HCT116 (cell line): ENCODE results near the gene TEX54. TPM values are rescaled to one million over a fixed set of nuclear protein-coding genes. Genes with fewer than 3 reads are reported as not detected.

Experiments
- ATAC-seq: fragments of 200-7000 bp; cut with Tn5 transposase; 2 replicates; pipeline ENCODE4 v1.9.1; 2020; ENCODE audit warnings: mild to moderate bottlenecking, moderate library complexity
- BruUV-seq: library from RNA; stranded (reverse); fragments of 400-500 nt; replicated peaks from 2 replicates; lab custom pipeline; 2021; lab: Mats Ljungman, UMichigan
- CTCF ChIA-PET: fragments of 300-600 bp; sonication (Branson Sonifier 250); formaldehyde crosslinking; loops from one replicate; lab custom pipeline; 2021; ENCODE audit warnings: antibody characterized with exemption; lab: Charles Lee
- POLR2A ChIA-PET: fragments of 300-600, 350-600 bp; sonication (Branson Sonifier 250); formaldehyde crosslinking; loops from one replicate; lab custom pipeline; 2021; ENCODE audit warnings: antibody characterized with exemption; lab: Charles Lee
- RAD21 ChIA-PET, 2 experiments: fragments of 300-600 bp; sonication (Branson Sonifier 250); formaldehyde crosslinking; loops; one replicate each; lab custom pipeline; 2023; ENCODE audit warnings: low total read pairs in 2 of 2; ENCODE audit not compliant: uncharacterized antibody in 2 of 2, unreplicated experiment in 2 of 2, low non-redundant PET in 1 of 2; lab: Charles Lee
- DNase-seq: peaks from one replicate; pipeline ENCODE4 v3.0.0-alpha.2; 2010; ENCODE audit warnings: low read depth, low spot score
- H2AFZ ChIP-seq: fragments of 200-600 bp; shearing (Covaris generic), sonication (generic); 2 replicates; pipeline ENCODE4 v1.6.1; 2017; ENCODE audit warnings: low read depth, mixed run types, mixed read lengths, antibody characterized with exemption, low read length; ENCODE audit not compliant: poor library complexity, severe bottlenecking
- H3K27ac ChIP-seq: 2 replicates; pipeline ENCODE4 v1.5.1; 2012; ENCODE audit warnings: low read depth, low read length
- H3K27me3 ChIP-seq: fragments of 200-600 bp; sonication (generic); 2 replicates; pipeline ENCODE4 v1.6.1; 2016; ENCODE audit warnings: mixed run types, low read length, mixed read lengths; ENCODE audit not compliant: insufficient read depth
- H3K36me3 ChIP-seq, 2 experiments: fragments of 200-500 bp in 1 of 2; fragments of 200-600 bp in 1 of 2; sonication (Bioruptor generic) in 1 of 2; sonication (generic) in 1 of 2; 2 replicates each; pipeline versions ENCODE4 v1.5.1 to v1.6.1; 2014 to 2016; ENCODE audit warnings: low read length in 2 of 2, inconsistent platforms in 1 of 2, mixed read lengths in 1 of 2, mixed run types in 1 of 2; ENCODE audit not compliant: insufficient read depth in 2 of 2, control insufficient read depth in 1 of 2
- H3K4me1 ChIP-seq, 2 experiments: fragments of 200-600 bp in 1 of 2; sonication (generic) in 1 of 2; 2 replicates each; pipeline versions ENCODE4 v1.5.1 to v1.6.1; 2012 to 2017; ENCODE audit warnings: low read length in 2 of 2, inconsistent platforms in 1 of 2, mild to moderate bottlenecking in 1 of 2, mixed read lengths in 1 of 2, mixed run types in 1 of 2, moderate library complexity in 1 of 2; ENCODE audit not compliant: insufficient read depth in 2 of 2, control insufficient read depth in 1 of 2
- H3K4me2 ChIP-seq: fragments of 200-600 bp; sonication (generic); 2 replicates; pipeline ENCODE4 v1.6.1; 2017; ENCODE audit warnings: mixed run types, low read length, mixed read lengths
- H3K4me3 ChIP-seq, 2 experiments: fragments of 200-600 bp in 1 of 2; sonication (generic) in 1 of 2; replicated peaks in 1 of 2; 2 replicates each; pipeline ENCODE4 v1.5.1; 2011 to 2016; ENCODE audit warnings: low read length in 2 of 2, control low read depth in 1 of 2, low read depth in 1 of 2, mild to moderate bottlenecking in 1 of 2, mixed read lengths in 1 of 2, mixed run types in 1 of 2
- H3K79me2 ChIP-seq: fragments of 200-600 bp; sonication (generic); 2 replicates; pipeline ENCODE4 v1.6.1; 2017; ENCODE audit warnings: mild to moderate bottlenecking, mixed run types, low read length, moderate library complexity, mixed read lengths; ENCODE audit not compliant: insufficient read depth
- H3K9ac ChIP-seq: fragments of 200-600 bp; sonication (generic); 2 replicates; pipeline ENCODE4 v1.6.1; 2016; ENCODE audit warnings: low read length, mixed read lengths
- H3K9me2 ChIP-seq: fragments of 200-600 bp; sonication (generic), shearing (Covaris generic); 2 replicates; pipeline ENCODE4 v1.6.1; 2017; ENCODE audit warnings: mixed run types, mild to moderate bottlenecking, moderate library complexity; ENCODE audit not compliant: insufficient read depth
- H3K9me3 ChIP-seq, 2 experiments: fragments of 200-500 bp in 1 of 2; fragments of 200-600 bp in 1 of 2; sonication (Bioruptor generic) in 1 of 2; sonication (generic) in 1 of 2; 2 replicates each; pipeline ENCODE4 v1.6.1; 2014 to 2017; ENCODE audit warnings: low read length in 2 of 2, mixed read lengths in 2 of 2, inconsistent platforms in 1 of 2, low read depth in 1 of 2, mild to moderate bottlenecking in 1 of 2, mixed run types in 1 of 2, moderate library complexity in 1 of 2; ENCODE audit not compliant: control insufficient read depth in 1 of 2, insufficient read depth in 1 of 2
- H4K20me1 ChIP-seq: fragments of 200-600 bp; sonication (generic), shearing (Covaris generic); 2 replicates; pipeline ENCODE4 v1.6.1; 2017; ENCODE audit warnings: mixed run types, mild to moderate bottlenecking, moderate library complexity; ENCODE audit not compliant: insufficient read depth
- ATF3 ChIP-seq: IDR thresholded peaks from 2 replicates; pipeline ENCODE4 v1.6.1; 2012
- CBX3 ChIP-seq: IDR thresholded peaks from 2 replicates; pipeline ENCODE4 v1.6.1; 2012; ENCODE audit warnings: low read depth
- CEBPB ChIP-seq: IDR thresholded peaks from 2 replicates; pipeline ENCODE4 v1.6.1; 2012; ENCODE audit warnings: low read depth
- CTCF ChIP-seq, 3 experiments: fragments of 200-600 bp in 1 of 3; sonication (generic) in 1 of 3; IDR thresholded peaks in 2 of 3; conservative IDR thresholded peaks in 1 of 3; 2 replicates each; pipeline ENCODE4 v1.5.1; 2012 to 2017; ENCODE audit warnings: low read depth in 2 of 3, low read length in 2 of 3, antibody characterized with exemption in 1 of 3, borderline replicate concordance in 1 of 3, control low read depth in 1 of 3, mild to moderate bottlenecking in 1 of 3, mixed read lengths in 1 of 3, mixed run types in 1 of 3, moderate library complexity in 1 of 3; ENCODE audit not compliant: insufficient read depth in 1 of 3
- EGR1 ChIP-seq: IDR thresholded peaks from 2 replicates; pipeline ENCODE4 v1.6.1; 2012; ENCODE audit warnings: low read depth
- ELF1 ChIP-seq: IDR thresholded peaks from 2 replicates; pipeline ENCODE4 v1.6.1; 2012; ENCODE audit warnings: low read depth, borderline replicate concordance
- FOSL1 ChIP-seq: IDR thresholded peaks from 2 replicates; pipeline ENCODE4 v1.6.1; 2012; ENCODE audit warnings: low read depth
- JUND ChIP-seq: IDR thresholded peaks from 2 replicates; pipeline ENCODE4 v1.6.1; 2012
- MAX ChIP-seq: IDR thresholded peaks from 2 replicates; pipeline ENCODE4 v1.6.1; 2012
- POLR2AphosphoS5 ChIP-seq: IDR thresholded peaks from 2 replicates; pipeline ENCODE4 v1.6.1; 2011; ENCODE audit warnings: mild to moderate bottlenecking, low read depth, low read length, moderate library complexity
- REST ChIP-seq: IDR thresholded peaks from 2 replicates; pipeline ENCODE4 v1.6.1; 2012; ENCODE audit warnings: low read depth
- SRF ChIP-seq: IDR thresholded peaks from 2 replicates; pipeline ENCODE4 v1.6.1; 2012; ENCODE audit warnings: low read depth
- TCF7L2 ChIP-seq: IDR thresholded peaks from 2 replicates; pipeline ENCODE4 v1.7.0; 2011; ENCODE audit warnings: borderline replicate concordance, inconsistent platforms; ENCODE audit not compliant: insufficient read depth, insufficient read length; ENCODE audit errors: extremely low read depth
- YY1 ChIP-seq: IDR thresholded peaks from 2 replicates; pipeline ENCODE4 v1.6.1; 2011; ENCODE audit warnings: low read length, low read depth, moderate library complexity, mild to moderate bottlenecking; ENCODE audit not compliant: insufficient replicate concordance; ENCODE audit errors: extremely low read depth
- intact Hi-C: fragments of 100-400 bp; cut with micrococcal nuclease; formaldehyde crosslinking; loops from 2 replicates; pipeline ENCODE4 v1.10.0; 2022
- total RNA-seq: library from RNA; stranded (reverse); gene quantifications from one replicate; pipeline ENCODE4 v1.2.1, GENCODE V29; 2021; ENCODE audit not compliant: unreplicated experiment

TEX54 gene
- total RNA-seq, 1 experiment from 2014 or later: not detected

- no peak for TF ChIP-seq CTCF (IDR thresholded peaks at IDR 0.05 in 2 of 3, conservative IDR thresholded peaks at IDR 0.05 in 1 of 3; ENCODE audit: borderline replicate concordance in 1 of 3, insufficient read depth in 1 of 3, low read depth in 2 of 3, low read length in 2 of 3)
- TF ChIP-seq POLR2AphosphoS5: no peak
- TF ChIP-seq MAX: no peak
- no peak for TF ChIP-seq JUND
- no peak for TF ChIP-seq FOSL1
- TF ChIP-seq SRF: no peak
- no peak for TF ChIP-seq CBX3
- TF ChIP-seq, all 23 proteins: peak for 0
Measured at GRCh38 chr11:62799486-62799885, 33.2 kb downstream of the TEX54 start (continued).

- CTCF ChIA-PET: interaction anchor here (0.6 kb wide), 1 partner anchor 514 kb away, joined by 5 read pairs; no protein-coding TSS in a partner anchor
- Histone ChIP-seq H3K4me3 (no peak overlapping the region), H4K20me1 (no peaks in the 10 kb centered on the region), H3K27me3 (no peaks in the 10 kb centered on the region), H3K4me2 (no peak overlapping the region), H3K4me1 (peaks cover 9% of the 10 kb centered on the region in 2 experiments; a peak in 3 of 4 replicates), H3K9ac (no peak overlapping the region), H3K9me2 (no peaks in the 10 kb centered on the region), H2AFZ (no peak overlapping the region), H3K27ac (no peak overlapping the region), H3K79me2 (peaks cover 8% of the 10 kb centered on the region), H3K36me3 (peaks cover 55 to 73% of the 10 kb centered on the region in 2 experiments), H3K9me3 (no peaks in the 10 kb centered on the region)
- RAD21 ChIA-PET: no interaction called here
- intact Hi-C loops: no loop called here
- no peak for TF ChIP-seq CTCF (IDR thresholded peaks at IDR 0.05 in 2 of 3, conservative IDR thresholded peaks at IDR 0.05 in 1 of 3; ENCODE audit: borderline replicate concordance in 1 of 3, insufficient read depth in 1 of 3, low read depth in 2 of 3, low read length in 2 of 3)
- TF ChIP-seq TCF7L2: no peak
- TF ChIP-seq CBX3: no peak
- TF ChIP-seq JUND: no peak
- TF ChIP-seq SRF: no peak
- no peak for TF ChIP-seq REST
- TF ChIP-seq ELF1: no peak
- no peak for TF ChIP-seq YY1
- TF ChIP-seq CEBPB: no peak
- TF ChIP-seq FOSL1: no peak
- no peak for TF ChIP-seq ATF3
- no peak for TF ChIP-seq MAX
- no peak for TF ChIP-seq EGR1
- no peak for TF ChIP-seq POLR2AphosphoS5
- DNase-seq (no peak), ATAC-seq (no peak)
- BruUV-seq: no TSS peak
- POLR2A ChIA-PET: interaction anchor here (2.5 kb wide), 1 partner anchor 45 kb away, joined by 6 read pairs; no protein-coding TSS in a partner anchor
Measured at GRCh38 chr11:62796281-62796680, 36.4 kb downstream of the TEX54 start.
